C4-2B (cell line): ENCODE data around the gene ANKS1B.
"Not testable (repeated sequence)": the region's sequence is repeated elsewhere in the genome, so short reads cannot be mapped to it uniquely, and the experiment has no call there.

Experiments used
- ZFX ChIP-seq: fragments of 450-650 bp; IDR thresholded peaks from 2 replicates; pipeline ENCODE4 v1.6.1; 2017
- TF ChIP-seq, protein P1 (sequence below): fragments of 450-650 bp; conservative IDR thresholded peaks from 2 replicates; pipeline ENCODE4 v1.5.1; 2017; ENCODE audit warnings: mild to moderate bottlenecking

DNA sequence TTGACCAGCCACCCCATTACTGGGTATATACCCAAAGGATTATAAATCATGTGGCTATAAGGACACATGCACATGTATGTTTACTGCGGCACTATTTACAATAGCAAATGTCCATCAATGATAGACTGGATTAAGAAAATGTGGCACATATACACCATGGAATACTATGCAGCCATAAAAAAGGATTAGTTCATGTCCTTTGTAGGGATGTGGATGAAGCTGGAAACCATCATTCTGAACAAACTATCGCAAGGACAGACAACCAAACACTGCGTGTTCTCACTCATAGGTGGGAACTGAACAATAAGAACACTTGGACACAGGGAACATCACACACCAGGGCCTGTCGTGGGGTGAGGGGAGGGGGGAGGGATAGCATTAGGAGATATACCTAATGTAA, 31.6 kb upstream of the ANKS1B start:
- TF ChIP-seq, protein P1, sequence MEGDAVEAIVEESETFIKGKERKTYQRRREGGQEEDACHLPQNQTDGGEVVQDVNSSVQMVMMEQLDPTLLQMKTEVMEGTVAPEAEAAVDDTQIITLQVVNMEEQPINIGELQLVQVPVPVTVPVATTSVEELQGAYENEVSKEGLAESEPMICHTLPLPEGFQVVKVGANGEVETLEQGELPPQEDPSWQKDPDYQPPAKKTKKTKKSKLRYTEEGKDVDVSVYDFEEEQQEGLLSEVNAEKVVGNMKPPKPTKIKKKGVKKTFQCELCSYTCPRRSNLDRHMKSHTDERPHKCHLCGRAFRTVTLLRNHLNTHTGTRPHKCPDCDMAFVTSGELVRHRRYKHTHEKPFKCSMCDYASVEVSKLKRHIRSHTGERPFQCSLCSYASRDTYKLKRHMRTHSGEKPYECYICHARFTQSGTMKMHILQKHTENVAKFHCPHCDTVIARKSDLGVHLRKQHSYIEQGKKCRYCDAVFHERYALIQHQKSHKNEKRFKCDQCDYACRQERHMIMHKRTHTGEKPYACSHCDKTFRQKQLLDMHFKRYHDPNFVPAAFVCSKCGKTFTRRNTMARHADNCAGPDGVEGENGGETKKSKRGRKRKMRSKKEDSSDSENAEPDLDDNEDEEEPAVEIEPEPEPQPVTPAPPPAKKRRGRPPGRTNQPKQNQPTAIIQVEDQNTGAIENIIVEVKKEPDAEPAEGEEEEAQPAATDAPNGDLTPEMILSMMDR = not testable (repeated sequence)
- TF ChIP-seq ZFX = not testable (repeated sequence)
